Psoas muscle (tissue), 8 donors: ENCODE results near the gene CHAF1A. TPM values are rescaled to one million over a fixed set of nuclear protein-coding genes. Genes with fewer than 3 reads are reported as not detected.

ENCODE experiments used
- ATAC-seq, 4 donors: fragments of 200-7000 bp; cut with Tn5 transposase; one replicate each; pipeline ENCODE4 v1.9.1; 2020; ENCODE audit warnings: moderate library complexity in 3 of 4, mild to moderate bottlenecking in 2 of 4
- DNase-seq, 2 donors: peaks; one replicate each; pipeline ENCODE4 v3.0.0-alpha.2; 2020
- H3K27ac ChIP-seq: fragments of 200-600 bp; one replicate; pipeline ENCODE4 v1.8.0; 2022
- H3K27me3 ChIP-seq, 3 donors: fragments of 200-600 bp in 1 of 3; one replicate each; pipeline versions ENCODE4 v1.6.1 to v1.8.0; 2013 to 2022; ENCODE audit warnings: low read length in 2 of 3, mild to moderate bottlenecking in 2 of 3, moderate library complexity in 1 of 3; ENCODE audit not compliant: insufficient read depth in 3 of 3
- H3K36me3 ChIP-seq, 2 donors: fragments of 200-600 bp in 1 of 2; one replicate each; pipeline versions ENCODE4 v1.6.1 to v1.8.0; 2013 to 2022; ENCODE audit warnings: low read depth in 1 of 2, mild to moderate bottlenecking in 1 of 2, moderate library complexity in 1 of 2; ENCODE audit not compliant: insufficient read depth in 1 of 2
- H3K4me1 ChIP-seq: fragments of 200-600 bp; one replicate; pipeline ENCODE4 v1.8.0; 2022
- H3K4me3 ChIP-seq: fragments of 200-600 bp; one replicate; pipeline ENCODE4 v1.8.0; 2022; ENCODE audit warnings: mild to moderate bottlenecking
- H3K9me3 ChIP-seq: fragments of 200-600 bp; one replicate; pipeline ENCODE4 v1.8.0; 2022
- CTCF ChIP-seq: fragments of 200-600 bp; IDR thresholded peaks from one replicate; pipeline ENCODE4 v1.8.0; 2022; ENCODE audit warnings: antibody characterized with exemption
- whole genome bisulfite sequencing, 3 donors: extraction: QIAGEN DNeasy Blood & Tissue Kit; methylation state at CpG; one replicate each; pipeline versions ENCODE4 v1.1.6 to v1.1.7; 2013; 5-methylcytosine and 5-hydroxymethylcytosine counted together
- intact Hi-C, 2 donors: fragments of 100-400 bp; cut with DNase I; formaldehyde crosslinking; loops; one replicate each; pipeline versions ENCODE4 v1.11.0 to v1.14.2; 2022
- polyA plus RNA-seq, 3 donors: library from polyadenylated mRNA; stranded (reverse); fragments of 200-250 nt; gene quantifications; one replicate each; pipeline ENCODE4 v1.2.3, GENCODE V29; 2013
- total RNA-seq, 4 donors: library from RNA; stranded (reverse); fragmentation: NEBNext Ultra II Directional in 2 of 4; extraction: Animal tissue kit (Norgen Biotek cat#: 25700) in 2 of 4; gene quantifications; one replicate each; pipeline versions ENCODE4 v1.2.1 to v1.2.4, GENCODE V29; 2021 to 2023
- donor health status: healthy with polysubstance abuse.
- donor health status: DM: no; HTN: no; CAD: no; lungs with moderate emphysema.
- donor health status: Bipolar disorder and iron deficiency.
- donor health status: healthy.
- donor health status: DM: yes; HTN: yes; CAD: no.
- donor health status: DM: no; HTN: no; CAD: no.
- donor health status: DM: no; HTN: no; CAD: no.
- donor health status: DM: yes; HTN: yes; CAD: no.

CHAF1A gene
- total and polyA plus RNA-seq, 7 donors, result 5.6 to 12.8 (median 7.5) TPM

- ATAC-seq, result no peak
- no peak for DNase-seq
- Histone ChIP-seq H3K36me3 (peaks cover 2 to 80% of the 10 kb centered on the region in 2 donors), H3K4me1 (peaks cover 15% of the 10 kb centered on the region), H3K27me3 (no peaks in the 10 kb centered on the region), H3K4me3 (no peak overlapping the region), H3K9me3 (no peaks in the 10 kb centered on the region), H3K27ac (no peak overlapping the region)
- intact Hi-C loops, result no loop called here
- WGBS, 3 donors, result 64 to 73% (median 69%) methylated on average over 15 of the region's 15 CpGs
- TF ChIP-seq CTCF, result no peak
Measured at GRCh38 chr19:4446704-4447200, 44.3 kb downstream of the CHAF1A start.

DNA sequence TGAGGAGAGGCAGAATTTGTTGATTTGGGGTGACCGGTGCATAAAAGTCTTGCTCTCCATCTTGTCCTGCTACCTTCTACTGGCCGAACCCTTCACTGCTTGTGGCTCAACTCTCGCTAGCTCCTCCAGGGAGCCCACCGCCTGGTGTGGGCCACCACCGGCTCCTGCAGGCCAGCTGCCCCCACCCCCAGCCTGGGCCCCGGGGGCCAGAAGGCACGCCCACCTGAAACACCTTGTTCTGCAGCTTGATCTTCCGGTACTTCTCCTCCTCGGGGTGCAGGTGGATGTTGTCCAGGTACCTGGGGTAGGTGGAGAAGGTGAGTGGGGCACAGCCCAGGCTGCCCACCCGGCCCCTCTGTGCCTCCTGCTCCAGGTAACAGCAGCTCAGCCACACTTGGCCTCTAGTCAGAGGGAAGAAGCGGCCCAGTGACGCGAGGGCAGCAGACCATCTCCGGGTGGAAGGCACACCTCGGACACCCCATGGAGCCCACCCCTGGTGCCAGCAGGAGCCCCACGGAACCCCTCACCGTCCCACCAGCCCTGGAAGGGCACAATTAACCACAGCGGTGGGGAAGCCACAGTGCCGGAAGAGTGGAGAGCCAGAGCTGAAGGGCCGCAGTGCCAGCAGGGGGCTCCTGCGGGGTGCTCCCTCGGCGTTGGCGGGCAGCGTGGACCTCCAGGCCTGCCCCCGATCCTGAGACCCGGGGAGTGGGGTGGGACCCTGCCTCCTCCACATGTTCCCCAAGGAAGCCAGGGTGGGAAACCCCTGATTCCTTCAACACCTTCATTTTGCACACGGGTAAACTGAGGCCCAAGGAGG, 45.1 kb downstream of the CHAF1A start:
- no peak for DNase-seq
- Histone ChIP-seq H3K27ac (peak overlapping the region; percentile 85), H3K36me3 (peaks cover 2 to 87% of the 10 kb centered on the region in 2 donors), H3K9me3 (no peaks in the 10 kb centered on the region), H3K4me1 (peaks cover 15% of the 10 kb centered on the region), H3K27me3 (no peaks in the 10 kb centered on the region), H3K4me3 (no peak overlapping the region)
- no peak for TF ChIP-seq CTCF
- no peak for ATAC-seq
- 90 to 92% (median 91%) methylated on average over 27 to 28 of the region's 28 CpGs for WGBS, 3 donors
- intact Hi-C loops, result no loop called here

DNA sequence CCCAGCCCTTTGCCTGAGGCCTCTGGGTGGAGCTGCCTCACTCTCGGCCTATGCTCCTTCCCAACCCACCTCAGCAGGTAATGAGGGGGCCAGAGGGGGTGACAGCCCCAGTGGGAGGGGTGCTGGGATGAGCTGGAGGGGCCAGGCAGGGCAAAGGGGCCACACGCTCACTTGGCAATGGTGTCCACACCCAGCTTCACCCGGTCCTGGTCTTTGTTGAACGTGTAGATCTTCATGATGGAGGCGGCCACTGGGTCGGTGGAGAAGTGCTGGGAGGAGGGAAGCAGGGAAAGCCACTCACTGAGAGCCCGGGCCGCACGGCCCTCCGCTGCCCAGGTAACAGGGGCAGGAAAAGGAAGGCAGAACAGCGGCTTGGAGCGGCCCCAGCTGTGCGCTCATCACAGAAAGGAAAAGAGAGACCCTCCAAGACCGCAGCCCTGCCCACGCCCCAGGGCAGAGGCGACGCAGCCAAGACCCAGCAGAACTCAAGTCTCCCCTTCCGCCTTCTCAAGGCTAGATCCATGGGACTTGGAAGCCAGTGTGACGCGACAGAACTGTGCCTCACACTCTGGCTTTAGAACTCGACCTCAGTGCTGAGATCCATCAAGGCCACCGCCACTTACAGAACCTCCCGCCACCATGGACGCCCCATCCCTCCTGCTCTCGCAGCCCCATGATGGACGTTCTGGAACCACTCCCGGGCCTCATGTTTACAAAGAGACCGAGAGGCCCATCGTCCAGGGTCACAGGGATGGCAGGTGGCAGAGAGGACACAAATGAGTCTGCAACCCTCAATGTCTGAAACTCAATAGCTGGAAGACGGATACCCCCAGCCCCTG, 45.9 kb downstream of the CHAF1A start:
- H3K4me3 ChIP-seq, result no peak overlapping the region
- intact Hi-C loops, result no loop called here
- ATAC-seq (peak in 2 of 4 donors; percentile 0 to 13), DNase-seq (peak in 1 of 2 donors; percentile 16)
- H3K4me1 ChIP-seq, result peaks cover 15% of the 10 kb centered on the region
- H3K27me3 ChIP-seq, result no peaks in the 10 kb centered on the region
- TF ChIP-seq CTCF, result no peak
- peaks cover 2 to 96% of the 10 kb centered on the region in 2 donors for H3K36me3 ChIP-seq
- 70 to 79% (median 70%) methylated on average over 27 to 30 of the region's 30 CpGs for WGBS, 3 donors
- no peaks in the 10 kb centered on the region for H3K9me3 ChIP-seq
- H3K27ac ChIP-seq, result peak overlapping the region; percentile 85

DNA sequence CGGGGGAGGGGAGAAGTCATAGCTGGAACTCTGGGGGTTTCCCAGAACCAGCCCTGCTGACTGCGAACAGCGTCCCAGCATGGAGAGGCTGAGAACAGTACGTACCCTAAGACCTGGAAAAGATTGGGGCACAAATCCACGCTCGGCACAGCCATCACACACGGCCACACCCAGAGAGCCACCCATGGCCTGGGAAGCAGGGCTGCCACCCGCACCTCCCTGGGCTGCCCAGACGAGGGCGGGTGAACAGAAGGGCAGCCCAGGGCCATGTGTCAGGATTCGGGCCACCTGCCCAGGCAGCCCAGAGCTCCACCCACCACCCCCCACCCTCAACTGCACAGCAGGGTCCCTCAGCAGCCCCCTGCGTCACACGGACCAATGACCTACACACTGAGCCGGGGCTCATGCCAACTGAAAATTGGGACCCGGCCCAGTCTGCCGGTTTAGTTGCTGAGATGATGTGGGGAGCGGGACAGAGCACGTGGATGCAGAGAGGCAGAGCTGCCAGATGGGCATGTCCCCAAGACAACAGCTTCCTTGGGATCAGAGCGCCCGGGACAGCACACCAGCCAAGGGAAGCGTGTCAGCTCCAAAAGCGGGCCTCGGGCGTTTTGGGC, 46.7 kb downstream of the CHAF1A start:
- 26 to 37% (median 29%) methylated on average over 24 of the region's 24 CpGs for WGBS, 3 donors
- Histone ChIP-seq H3K36me3 (peaks cover 2 to 100% of the 10 kb centered on the region in 2 donors), H3K27me3 (no peaks in the 10 kb centered on the region), H3K4me1 (peaks cover 15% of the 10 kb centered on the region), H3K27ac (peak overlapping the region; percentile 85), H3K4me3 (no peak overlapping the region), H3K9me3 (no peaks in the 10 kb centered on the region)
- DNase-seq, result peak; percentile 84 to 93
- ATAC-seq, result peak; percentile 86 to 92 (median 88)
- intact Hi-C loops, result no loop called here
- peak; percentile 34 for TF ChIP-seq CTCF
